Lower leg skin (tissue), 3 donors: ENCODE data around the gene PHACTR2.

Source experiments
- CTCF ChIP-seq, 3 donors: fragments of 450-650 bp; IDR thresholded peaks; one replicate each; pipeline ENCODE4 v1.5.1; 2016; ENCODE audit warnings: antibody characterized with exemption in 3 of 3, mild to moderate bottlenecking in 3 of 3, moderate library complexity in 2 of 3
- POLR2A ChIP-seq, 2 donors: fragments of 450-650 bp; IDR thresholded peaks; one replicate each; pipeline ENCODE4 v1.6.1; 2016 to 2017; ENCODE audit warnings: antibody characterized with exemption in 2 of 2, mild to moderate bottlenecking in 1 of 2, moderate library complexity in 1 of 2

GRCh38 chr6:143647732-143648131 is 30.0 kb upstream of the PHACTR2 start:
- no peak for TF ChIP-seq CTCF (IDR thresholded peaks at IDR 0.05)
- no peak for TF ChIP-seq POLR2A (IDR thresholded peaks at IDR 0.05)
